NOMO-1 (cell line): ENCODE data around the gene POLD2.

Source experiments
- DNase-seq, 2 experiments: peaks; one replicate each; lab custom pipeline; 2025; ENCODE audit not compliant: unreplicated experiment in 2 of 2; lab: John Stamatoyannopoulos, UW

Gene POLD2

GRCh38 chr7:44152971-44153947 is 29.9 kb upstream of the POLD2 start:
- DNase-seq = no peak

DNA sequence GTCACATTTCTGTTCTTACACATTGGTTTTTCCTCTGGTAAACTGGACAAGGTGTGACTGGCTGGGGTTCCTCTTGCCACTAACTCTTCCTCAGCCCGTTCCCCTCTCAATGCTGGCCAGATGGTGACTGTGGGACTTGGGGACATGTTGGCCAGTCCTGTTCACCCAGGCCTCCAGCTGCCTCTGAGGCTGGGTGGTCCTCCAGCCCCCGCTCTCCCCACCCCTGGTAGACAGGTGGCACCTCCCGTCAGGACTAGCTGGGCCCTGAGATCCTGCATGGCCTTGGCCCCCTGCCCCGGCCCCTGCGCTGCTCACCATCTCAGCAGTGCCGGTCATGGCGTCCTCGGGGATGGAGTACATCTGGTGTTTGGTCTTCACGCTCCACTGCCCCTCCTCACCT is 28.6 kb upstream of the POLD2 start:
- DNase-seq = no peak

- DNase-seq = no peak
Observed at GRCh38 chr7:44150966-44151941, 27.9 kb upstream of the POLD2 start.

DNA sequence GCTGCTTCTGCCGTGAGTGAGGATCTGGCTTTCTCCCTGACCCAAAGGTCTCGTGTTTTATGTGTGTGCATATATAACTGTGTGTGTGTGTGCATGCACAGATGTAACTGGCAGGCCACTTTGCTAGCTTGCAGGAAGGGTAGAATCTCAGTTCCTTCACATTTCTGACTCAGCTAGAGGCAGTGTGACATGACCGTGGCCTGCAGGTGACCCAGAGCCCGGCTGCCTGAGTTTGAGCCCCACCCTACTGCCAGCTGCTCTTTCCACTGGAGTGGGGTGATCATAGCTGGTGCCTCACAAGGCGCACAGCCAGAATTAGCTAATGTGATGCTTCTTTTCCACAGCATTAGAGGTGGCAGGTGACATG is 27.1 kb upstream of the POLD2 start:
- no peak for DNase-seq

DNA sequence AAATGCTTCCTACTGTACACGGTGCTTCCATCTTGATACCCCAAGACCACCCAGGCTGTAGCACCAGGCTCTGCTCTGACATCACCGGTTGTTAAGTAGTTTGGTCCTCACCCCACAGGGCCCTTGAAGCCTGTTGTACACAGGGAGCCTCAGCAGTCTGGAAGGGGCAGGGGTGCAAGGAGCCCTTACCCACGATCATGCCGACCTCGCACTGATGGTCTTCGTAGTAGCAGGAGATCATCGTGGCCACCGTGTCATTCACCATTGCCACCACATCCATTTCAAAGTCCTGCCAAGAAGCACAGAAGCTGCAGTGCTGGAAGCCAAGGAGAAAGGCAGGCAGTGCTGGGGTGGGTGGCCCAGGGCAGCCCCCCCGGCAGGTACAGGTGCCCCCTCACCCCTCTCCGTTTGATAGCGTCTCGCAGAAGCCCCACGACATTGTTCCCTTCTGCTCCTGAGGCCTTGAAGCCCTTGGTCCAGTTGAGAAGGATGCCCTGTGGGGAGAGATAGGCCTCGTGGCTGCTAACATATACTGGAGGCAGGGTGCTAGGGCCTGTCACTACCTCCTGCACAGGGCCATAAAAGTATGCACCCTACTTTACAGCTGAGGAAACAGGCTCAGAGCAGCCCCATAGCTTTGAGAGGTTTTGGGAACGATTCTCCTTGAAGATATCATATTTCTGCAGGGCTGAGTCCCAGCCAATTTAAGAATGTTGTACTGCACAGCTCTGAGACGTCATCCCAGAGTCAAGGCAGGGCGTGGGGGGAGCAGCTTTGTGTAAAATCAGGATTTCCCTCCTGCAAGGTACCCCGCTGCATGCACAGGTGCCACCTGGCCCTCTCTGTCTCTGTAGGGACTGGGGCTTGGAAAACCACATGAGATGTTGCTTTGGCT is 26.5 kb upstream of the POLD2 start:
- no peak for DNase-seq

GRCh38 chr7:44148961-44149536 is 25.7 kb upstream of the POLD2 start:
- no peak for DNase-seq

GRCh38 chr7:44148166-44148565 is 24.8 kb upstream of the POLD2 start:
- no peak for DNase-seq

GRCh38 chr7:44147026-44147991 is 24.0 kb upstream of the POLD2 start:
- no peak for DNase-seq

GRCh38 chr7:44145969-44146911 is 22.9 kb upstream of the POLD2 start:
- no peak for DNase-seq

DNA sequence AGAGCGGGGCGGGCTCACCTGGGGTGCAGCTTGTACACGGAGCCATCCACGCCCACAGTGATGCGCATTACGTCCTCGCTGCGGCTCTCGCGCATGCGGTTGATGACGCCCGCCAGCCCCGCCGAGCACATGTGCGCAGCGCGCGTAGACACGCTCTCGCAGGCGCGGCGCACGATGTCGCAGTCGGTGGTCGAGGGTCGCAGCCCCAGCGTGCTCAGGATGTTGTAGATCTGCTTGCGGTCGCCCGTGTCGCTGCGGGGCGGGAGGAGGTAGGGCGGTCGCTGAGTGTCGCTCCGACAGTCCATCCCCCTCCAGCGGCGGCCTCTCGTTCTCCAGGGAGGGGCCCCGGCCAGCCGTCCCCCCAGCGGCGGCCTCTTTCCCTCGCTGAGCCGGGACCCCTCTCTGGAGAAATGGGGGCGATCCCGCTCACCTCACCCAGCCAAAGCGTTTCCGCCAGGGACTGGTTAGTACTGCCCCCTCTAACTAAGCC is 22.2 kb upstream of the POLD2 start:
- DNase-seq = no peak

GRCh38 chr7:44144968-44145478 is 21.7 kb upstream of the POLD2 start:
- no peak for DNase-seq

DNA sequence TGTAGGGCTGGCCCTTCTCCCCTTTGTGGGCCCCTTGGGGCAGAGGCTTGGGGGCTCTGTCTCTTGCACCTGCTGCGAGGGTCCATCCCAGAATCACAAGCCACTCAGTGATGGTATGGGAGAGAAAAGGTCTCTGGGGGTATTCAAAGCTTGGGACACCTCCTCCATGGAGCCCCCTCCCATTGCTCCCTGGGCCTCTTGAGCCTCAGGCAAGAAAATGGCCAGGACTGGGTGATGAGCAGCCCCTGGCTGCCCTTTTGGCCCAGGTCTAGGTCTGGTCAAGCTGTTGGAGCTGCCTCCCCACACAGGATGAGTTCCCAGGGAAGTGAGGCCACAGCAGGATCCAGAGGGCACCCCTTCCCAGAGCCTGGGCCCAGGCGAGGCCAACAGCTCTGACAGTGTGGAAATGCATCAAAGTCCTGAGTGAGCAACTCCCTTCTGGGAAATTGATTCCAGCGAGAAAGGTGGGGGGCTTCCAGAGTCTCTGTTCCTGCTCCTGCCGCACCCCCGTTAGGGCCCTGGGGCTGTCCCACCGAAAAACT is 21.1 kb upstream of the POLD2 start:
- DNase-seq = no peak

- no peak for DNase-seq
Observed at GRCh38 chr7:44143646-44144250, 20.4 kb upstream of the POLD2 start.

GRCh38 chr7:44142028-44142427 is 18.7 kb upstream of the POLD2 start:
- DNase-seq = no peak

- no peak for DNase-seq
Observed at GRCh38 chr7:44141221-44141850, 18.0 kb upstream of the POLD2 start, which contains the start of gene MYL7. Gene MYL7, minus strand, starts transcription at chr7:44141332. Its CDS starts 27 bp downstream, at chr7:44141305.

GRCh38 chr7:44140341-44140740 is 17.0 kb upstream of the POLD2 start:
- no peak for DNase-seq
